GM18502 (cell line): ENCODE measurements around the gene UMODL1.

Experiments
- ATAC-seq: cut with Tn5 transposase; IDR thresholded peaks from one replicate; pipeline ENCODE4 v1.9.1; 2021; ENCODE audit warnings: mild to moderate bottlenecking; ENCODE audit not compliant: unreplicated experiment, poor library complexity

Gene UMODL1

GRCh38 chr21:42057851-42058437, 13.2 kb upstream of the UMODL1 start:
- ATAC-seq, result no peak

GRCh38 chr21:42058631-42059111, 12.4 kb upstream of the UMODL1 start:
- ATAC-seq, result no peak

GRCh38 chr21:42059141-42059540, 12.0 kb upstream of the UMODL1 start:
- ATAC-seq, result no peak

- no peak for ATAC-seq
These were observed 11.4 kb upstream of the UMODL1 start for GRCh38 chr21:42059721-42060120.

- ATAC-seq, result no peak
These were observed 11.0 kb upstream of the UMODL1 start for GRCh38 chr21:42060166-42060565.

- ATAC-seq, result peak; percentile 58
These were observed 9.7 kb upstream of the UMODL1 start for GRCh38 chr21:42061195-42061985.

- no peak for ATAC-seq
These were observed 9.2 kb upstream of the UMODL1 start for GRCh38 chr21:42061986-42062235.

GRCh38 chr21:42062236-42063022, 8.7 kb upstream of the UMODL1 start:
- peak; percentile 49 for ATAC-seq

- ATAC-seq, result no peak
These were observed 7.9 kb upstream of the UMODL1 start for GRCh38 chr21:42063191-42063570.

GRCh38 chr21:42063571-42064521, 7.3 kb upstream of the UMODL1 start:
- peak; percentile 33 for ATAC-seq

GRCh38 chr21:42066521-42066920, 4.6 kb upstream of the UMODL1 start:
- ATAC-seq, result no peak

GRCh38 chr21:42067531-42068255, 3.4 kb upstream of the UMODL1 start:
- no peak for ATAC-seq

GRCh38 chr21:42068256-42068545, 2.9 kb upstream of the UMODL1 start:
- no peak for ATAC-seq

GRCh38 chr21:42068592-42068991, 2.5 kb upstream of the UMODL1 start:
- ATAC-seq, result no peak

GRCh38 chr21:42069327-42069726, 1.8 kb upstream of the UMODL1 start:
- no peak for ATAC-seq

GRCh38 chr21:42069843-42070242, 1.3 kb upstream of the UMODL1 start:
- no peak for ATAC-seq

GRCh38 chr21:42073145-42074099, 2.3 kb downstream of the UMODL1 start:
- ATAC-seq, result no peak

GRCh38 chr21:42075686-42076471, 4.8 kb downstream of the UMODL1 start:
- ATAC-seq, result no peak
